GM18519 (cell line): ENCODE measurements around the gene TCF7L1.
"Not testable (repeated sequence)": the region's sequence is repeated elsewhere in the genome, so short reads cannot be mapped to it uniquely, and the experiment has no call there.

Experiments
- ATAC-seq: cut with Tn5 transposase; IDR thresholded peaks from one replicate; pipeline ENCODE4 v1.9.1; 2021; ENCODE audit warnings: mild to moderate bottlenecking, moderate library complexity; ENCODE audit not compliant: unreplicated experiment, low FRiP score

Gene TCF7L1

DNA sequence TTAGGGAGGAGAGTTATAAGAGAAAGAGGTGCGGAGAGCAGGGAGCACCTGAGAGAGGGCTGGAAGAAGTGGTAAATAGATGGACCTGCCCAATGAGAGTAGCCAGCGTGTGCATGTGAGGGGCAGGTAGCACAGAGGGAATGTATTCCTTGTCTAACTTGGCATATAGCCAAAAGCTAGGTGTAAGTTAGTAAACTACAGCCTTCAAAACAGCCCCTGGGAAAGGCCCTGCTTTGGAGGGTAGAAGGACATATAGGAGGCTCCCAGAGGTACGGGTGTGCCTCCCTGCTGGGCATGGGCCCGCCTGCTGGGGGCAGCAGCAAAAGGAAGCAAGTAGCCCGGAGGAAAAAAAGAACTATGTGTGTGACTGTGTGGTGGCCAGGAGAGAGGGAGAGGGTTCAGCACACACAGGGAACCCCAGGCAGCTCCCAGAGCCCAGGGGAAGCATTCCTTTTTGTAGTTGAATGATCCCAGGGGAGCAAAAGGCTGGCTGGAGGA lies 48.0 kb downstream of the TCF7L1 start:
- ATAC-seq: no peak

DNA sequence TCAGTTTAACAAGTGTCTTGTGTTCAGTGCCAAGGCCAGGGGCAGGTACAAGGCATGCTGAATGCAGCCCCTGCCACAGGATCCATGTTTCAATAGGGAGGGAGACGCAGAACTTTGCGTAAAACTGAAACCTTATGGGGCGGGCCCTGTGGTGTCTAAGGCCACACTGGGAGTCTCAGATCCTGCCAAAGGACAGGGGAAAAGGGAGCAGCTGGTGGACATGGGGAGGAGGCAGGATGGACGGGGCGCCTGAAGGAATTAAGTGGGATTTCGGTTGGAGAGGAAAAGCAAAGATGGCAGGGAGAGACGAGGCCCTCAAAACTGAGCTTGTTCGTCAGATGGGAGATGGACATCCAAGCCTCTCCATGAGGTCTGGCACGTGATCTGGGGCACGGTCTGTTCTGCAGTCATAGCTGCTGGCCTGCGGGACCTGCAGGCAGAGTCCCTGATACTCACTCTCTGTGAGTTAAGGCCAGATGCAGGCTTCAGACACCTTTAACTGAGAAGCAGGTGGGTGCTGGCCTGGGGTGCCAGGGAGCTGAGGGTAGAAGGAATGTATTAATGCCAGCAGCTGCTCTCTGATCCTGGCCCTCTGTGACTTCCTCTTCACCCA lies 48.8 kb downstream of the TCF7L1 start:
- no peak for ATAC-seq

DNA sequence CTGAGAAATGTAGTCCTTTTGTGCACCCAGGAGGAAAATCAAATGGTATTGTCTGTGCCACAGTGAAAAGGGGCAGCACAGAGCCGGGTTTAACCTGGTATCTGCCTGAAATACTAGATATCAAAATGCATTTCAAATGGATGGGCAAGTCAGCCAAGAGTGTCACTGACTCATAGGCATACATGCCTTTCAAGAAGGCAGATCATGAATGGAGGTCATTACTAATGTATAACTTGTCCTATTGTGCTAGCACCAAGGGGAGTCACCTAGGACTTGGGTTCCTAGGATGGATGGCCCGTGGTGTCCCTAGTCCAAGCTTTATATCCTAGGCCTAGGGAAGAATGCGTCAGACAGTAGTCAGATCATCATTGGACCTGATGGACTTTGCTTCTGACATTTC lies 49.9 kb downstream of the TCF7L1 start:
- ATAC-seq: no peak

DNA sequence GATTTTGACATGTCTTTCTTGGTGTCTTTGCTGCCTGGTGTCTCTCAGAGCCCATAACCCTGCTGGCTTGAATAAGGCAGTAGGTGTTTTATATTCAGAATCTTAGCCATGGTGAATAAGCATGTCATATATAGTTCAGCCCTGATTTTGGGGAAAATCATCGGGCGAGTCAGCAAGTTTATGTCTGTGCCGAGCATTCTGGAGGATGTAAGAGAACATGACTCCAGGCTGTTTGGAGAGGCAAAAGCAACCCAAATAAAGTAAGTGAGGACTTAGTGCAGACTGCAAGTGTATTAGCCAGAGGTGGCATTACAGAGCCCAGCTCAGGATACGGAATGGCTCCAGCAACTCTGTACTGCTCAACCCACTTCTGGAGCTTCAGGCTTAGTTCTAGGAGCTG lies 50.3 kb downstream of the TCF7L1 start:
- ATAC-seq: no peak

DNA sequence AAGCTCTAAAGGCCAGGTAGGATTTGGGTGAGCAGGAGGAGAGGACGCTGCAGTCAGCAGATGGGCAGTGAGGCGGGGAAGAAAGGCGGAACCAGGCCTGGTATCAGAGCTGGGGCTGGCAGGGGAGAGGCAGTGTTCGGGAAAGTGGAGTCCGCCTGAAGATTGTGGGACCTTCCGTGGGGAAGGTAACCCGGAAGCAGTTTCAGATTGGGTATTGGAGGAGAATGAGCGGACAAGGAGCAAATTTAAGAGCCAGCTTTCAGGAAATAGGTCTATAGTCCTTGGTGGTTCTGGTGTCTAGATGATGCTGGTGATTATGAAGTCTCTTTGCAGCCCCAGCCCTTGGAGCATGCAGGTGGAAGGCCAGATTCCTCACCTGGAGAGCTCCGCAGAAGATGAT lies 51.0 kb downstream of the TCF7L1 start:
- ATAC-seq: no peak

DNA sequence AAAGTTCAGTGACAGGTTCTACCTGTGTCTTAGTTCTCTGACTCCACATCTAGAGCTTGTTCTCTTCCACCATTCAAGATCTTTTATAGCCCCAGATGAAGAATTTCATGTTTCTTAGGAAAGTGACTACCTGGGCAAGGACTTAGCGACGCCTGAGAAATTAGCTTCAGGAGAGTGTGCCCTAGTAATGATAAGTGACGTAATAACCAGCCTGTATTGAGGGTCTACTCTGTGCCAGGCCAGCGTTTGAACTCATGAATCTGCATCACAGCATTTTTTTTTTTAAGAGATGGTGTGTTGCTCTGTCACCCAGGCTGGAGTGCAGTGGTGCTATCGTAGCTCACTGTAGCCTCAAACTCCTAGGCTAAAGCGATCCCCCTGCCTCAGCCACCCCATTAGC lies 51.8 kb downstream of the TCF7L1 start:
- no peak for ATAC-seq

DNA sequence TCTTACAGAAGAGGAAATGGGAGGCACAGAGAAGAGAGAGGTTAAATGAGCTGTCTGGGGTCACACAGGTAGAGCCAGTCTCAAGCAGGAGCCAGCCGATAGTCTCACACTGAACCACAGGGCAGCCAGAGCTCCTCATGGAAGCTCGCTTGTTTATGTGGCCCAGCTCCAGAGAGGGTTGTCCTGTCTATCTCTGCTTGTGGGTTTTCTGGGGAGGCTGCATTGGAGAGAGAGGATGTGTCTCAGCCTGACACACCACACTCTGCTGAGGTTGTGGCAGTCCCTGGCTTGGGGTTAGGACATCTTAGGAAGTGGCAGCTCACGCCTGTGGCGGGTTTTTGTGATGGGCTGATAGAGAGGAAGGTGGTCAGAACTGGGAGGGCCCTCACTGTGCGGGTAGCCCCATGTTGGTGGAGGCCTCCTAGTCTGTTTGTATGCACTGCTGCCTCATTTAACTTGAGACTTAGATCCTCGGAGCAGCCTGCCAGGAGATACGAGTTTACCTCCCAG lies 52.3 kb downstream of the TCF7L1 start:
- ATAC-seq: no peak

DNA sequence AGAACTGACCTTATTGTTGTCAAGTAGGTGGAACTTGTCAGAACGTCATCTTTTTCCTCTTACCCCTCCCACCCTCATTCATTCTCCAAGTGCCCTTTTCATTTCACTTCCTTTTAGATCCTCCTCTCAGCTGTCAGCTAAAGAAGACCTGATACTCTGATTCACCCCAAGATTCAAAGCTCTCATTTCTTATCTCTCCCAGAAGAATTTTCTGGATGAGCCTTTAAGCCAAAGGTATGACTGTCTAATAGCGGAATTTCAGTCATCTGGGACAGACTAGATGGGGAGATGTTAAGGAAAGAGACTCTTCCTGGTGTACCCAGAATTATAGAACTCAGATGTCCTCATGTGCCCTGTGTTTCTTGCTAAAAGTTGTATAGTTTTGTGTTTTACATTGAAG lies 53.9 kb downstream of the TCF7L1 start:
- ATAC-seq: no peak

DNA sequence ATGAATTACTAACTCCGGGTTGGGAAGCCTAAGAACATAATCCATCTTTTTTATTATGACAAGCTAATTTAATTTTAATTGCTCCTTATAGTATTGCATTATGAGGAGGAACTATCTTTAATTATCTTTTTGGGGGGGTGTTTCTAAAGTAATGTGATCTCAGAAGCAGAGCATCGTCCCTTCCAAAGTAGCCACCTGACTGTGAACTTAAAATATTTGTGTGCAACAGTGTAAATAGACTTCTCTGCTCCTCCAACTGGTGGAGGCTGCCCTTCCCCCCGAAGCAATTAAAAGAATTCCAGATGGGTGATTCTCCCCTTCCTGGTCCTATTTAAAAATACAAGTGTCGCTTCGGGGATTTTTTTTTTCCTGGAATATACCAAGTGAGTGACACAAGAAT lies 55.7 kb downstream of the TCF7L1 start:
- no peak for ATAC-seq

DNA sequence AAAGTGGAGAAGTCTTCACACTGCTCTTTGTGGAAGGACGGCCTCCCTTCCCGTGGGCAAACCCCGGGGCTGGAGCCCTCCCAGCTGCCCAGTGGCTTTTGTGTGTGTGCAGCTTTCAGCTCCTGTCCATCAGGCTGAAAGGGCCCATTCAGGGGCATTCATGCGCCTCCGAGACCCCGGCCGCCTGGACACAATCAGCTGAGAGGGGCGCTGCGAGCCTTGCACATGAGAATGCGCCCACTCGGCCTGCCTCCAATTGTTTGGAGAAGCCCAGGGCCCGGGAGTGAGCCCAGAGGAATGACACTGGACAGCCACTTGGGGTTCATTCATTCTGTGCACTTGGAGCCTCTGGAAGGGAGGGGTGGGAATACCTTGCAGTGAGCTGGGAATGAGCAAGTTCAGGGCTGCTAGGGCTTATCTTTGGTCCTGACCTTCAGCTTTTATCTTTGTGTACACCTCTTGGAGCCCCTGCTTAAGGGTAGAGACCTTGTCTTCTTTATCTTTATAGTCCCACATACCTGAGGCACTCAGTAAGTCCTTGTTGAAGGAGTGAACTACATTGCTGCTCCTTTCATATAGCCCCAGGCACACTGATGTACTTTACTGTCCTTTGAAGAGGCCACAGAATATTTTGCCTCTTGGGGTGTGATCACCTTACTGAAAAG lies 56.5 kb downstream of the TCF7L1 start:
- ATAC-seq: no peak

DNA sequence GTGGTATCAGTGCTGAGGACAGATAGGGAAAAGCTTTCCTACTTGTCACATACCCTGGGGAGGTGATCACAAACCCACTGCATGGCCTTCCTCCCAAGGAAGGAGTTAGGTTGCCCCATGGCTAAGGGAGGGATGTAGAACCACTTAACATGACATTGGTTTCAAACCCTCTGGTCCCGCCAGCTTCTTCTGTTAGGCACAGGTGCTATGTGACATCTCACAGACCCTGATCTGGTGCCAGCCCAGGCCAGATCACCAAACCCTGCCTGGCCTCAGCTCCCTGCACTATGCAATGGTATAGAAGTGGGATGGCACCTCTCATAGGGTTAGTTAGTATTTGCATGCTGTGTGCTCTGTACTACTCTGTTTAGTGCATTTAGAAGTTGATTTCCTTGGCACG lies 58.0 kb downstream of the TCF7L1 start:
- no peak for ATAC-seq

DNA sequence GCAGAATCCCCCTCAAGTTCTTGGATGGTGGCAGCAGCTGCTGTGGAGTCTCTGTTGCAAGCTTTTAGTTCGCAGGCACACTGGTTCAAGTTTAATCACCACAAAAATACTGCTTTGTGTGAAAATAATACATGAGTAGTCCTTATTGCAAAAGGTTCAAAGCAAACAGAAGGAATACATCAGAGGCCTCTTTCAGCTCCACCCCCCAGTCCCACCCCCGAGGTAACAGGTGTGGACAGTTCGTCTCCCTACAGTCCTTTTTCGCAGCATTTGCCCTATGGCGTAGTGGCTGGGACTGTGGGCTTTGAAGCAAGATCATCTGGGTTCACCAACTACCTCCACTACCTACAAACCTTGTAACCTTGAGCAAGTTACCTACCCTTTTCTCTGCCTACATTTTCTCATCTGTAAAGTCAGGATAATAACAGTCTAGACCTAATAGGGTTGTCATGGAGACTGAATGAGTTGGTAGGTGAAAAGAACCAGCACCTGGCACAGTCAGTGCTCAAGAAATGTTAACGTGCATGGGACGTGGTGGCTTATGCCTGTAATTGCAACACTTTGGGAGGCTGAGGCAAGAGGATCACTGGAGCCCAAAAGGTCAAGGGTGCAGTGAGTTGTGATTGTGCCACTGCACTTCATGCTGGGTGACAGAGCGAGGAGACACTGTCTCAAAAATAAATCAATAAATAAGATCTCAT lies 61.7 kb downstream of the TCF7L1 start:
- ATAC-seq: no peak

DNA sequence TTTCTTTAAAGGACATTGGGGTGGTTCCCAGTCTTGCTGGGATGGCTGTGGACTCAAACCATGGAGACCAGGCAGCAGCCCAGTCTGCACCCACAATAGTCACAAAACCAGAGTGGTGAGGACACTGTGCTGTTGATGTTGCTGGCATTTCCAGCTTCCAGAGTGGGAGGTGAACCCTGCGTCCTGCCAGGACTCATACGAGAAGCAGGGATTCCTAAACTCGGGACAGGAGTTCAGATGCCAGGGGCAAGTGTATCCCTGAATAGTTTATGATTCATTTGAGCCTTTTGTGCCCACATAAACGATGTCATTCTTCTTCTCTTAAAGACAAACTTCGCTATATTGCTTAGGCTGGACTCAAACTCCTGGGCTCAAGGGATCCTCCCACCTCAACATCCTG lies 62.8 kb downstream of the TCF7L1 start:
- no peak for ATAC-seq

DNA sequence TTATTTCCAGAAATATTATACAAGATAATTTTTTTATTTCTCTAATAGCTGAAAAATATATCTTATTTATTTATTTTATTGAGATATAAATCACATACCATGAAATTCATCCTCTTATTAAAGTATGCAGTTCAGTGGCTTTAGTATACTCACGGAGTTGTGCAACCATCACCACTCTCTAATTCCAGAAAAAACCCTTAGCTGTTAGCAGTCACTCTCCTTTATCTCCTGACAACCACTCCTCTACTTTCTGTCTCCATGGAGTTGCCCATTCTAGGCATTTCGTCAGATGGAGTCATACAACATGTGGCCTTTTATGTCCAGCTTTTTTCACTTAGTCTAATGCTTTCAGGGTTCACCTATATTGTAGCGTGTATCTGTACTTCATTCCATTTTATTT lies 66.5 kb downstream of the TCF7L1 start:
- no peak for ATAC-seq

DNA sequence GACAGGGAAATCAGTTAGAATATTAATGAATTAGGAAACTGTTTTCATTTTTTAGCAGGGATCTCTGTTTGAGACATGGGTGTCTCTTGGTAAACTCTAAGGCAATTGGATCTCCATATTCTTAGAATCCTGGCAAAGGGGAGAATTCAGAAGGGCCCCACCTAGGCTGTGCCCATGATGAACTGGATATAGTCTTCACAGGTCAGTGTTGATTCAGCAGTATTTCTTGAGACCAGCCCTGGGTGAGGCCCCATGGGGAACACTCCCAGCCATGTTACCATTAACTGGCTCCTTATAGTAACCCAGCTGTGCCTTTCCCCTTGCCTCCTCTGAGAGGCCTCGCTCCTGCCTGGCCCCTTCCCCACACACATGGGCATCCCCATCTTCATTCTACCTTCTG lies 76.7 kb downstream of the TCF7L1 start:
- ATAC-seq: no peak

DNA sequence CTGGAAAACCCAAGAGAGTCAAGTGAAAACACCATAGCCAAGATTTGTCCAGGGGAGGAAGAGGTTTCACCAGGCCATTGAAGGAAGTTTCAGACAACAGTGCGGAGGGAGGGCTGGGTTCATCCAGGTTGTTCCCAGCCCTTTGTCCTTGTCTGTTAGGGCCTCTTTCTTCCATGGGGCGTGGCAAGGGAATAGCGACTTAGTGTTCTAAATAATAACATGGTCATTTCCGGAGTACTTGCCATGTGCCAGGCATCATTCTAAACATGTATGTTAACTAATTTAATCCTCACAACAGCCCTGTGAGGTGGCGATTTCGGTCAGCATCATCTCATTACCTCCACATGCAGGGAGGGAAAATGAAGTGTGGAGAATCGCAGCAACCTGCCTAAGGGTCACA lies 77.3 kb downstream of the TCF7L1 start:
- ATAC-seq: no peak

DNA sequence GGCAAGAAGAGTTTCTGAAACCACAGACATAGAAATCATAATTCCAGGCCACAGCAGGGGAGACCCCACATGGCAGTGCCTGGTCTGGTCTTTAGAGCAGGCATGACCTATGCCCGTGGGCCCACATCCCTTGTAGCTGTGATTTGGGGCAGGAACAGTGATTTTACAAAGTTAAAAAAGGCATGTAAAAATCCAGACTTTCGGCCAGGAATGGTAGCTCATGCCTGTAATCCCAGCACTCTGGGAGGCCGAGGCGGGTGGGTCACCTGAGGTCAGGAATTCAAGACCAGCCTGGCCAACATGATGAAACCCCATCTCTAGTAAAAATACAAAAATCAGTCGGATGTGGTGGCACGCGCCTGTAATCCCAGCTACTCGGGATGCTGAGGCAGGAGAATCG lies 78.4 kb downstream of the TCF7L1 start:
- not testable (repeated sequence) for ATAC-seq

DNA sequence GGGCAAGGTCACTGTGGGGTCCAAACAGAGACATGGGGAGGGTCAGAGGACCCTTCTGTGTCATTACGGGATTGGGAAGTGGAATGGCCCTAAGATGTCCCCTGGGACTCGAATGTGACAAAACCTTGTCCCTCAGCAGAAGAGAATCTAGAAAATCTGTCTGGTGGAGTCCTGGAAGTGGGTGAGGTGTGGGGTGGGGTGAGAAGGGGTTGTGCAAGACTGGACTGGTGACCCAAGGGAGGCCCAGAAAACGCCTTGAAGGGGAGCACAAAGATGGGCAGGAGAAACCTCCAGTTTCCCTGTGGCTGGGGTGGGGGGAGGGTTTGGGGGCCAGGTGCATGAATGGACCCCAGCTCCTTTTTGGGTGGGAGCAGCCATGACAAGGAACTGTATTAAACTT lies 79.6 kb downstream of the TCF7L1 start:
- no peak for ATAC-seq

DNA sequence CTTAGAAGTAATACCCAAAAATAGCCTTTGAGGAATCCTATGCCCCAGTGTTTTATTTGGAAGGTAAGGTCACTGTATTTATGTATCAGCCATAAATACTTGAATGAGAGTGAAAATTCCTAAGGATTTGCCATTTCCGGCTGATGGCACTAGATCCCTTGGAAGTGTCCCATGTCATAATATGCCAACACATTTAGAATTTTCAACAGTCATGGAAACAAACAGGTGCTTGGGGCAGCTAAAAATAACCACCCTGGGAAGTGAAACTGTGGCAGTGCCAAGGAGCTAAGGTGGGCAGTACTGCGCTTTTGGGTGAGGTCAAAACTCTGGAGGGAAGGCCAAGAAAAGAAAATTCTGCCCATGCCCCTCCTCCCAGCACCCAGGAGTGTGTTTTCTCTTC lies 80.2 kb downstream of the TCF7L1 start:
- ATAC-seq: no peak

DNA sequence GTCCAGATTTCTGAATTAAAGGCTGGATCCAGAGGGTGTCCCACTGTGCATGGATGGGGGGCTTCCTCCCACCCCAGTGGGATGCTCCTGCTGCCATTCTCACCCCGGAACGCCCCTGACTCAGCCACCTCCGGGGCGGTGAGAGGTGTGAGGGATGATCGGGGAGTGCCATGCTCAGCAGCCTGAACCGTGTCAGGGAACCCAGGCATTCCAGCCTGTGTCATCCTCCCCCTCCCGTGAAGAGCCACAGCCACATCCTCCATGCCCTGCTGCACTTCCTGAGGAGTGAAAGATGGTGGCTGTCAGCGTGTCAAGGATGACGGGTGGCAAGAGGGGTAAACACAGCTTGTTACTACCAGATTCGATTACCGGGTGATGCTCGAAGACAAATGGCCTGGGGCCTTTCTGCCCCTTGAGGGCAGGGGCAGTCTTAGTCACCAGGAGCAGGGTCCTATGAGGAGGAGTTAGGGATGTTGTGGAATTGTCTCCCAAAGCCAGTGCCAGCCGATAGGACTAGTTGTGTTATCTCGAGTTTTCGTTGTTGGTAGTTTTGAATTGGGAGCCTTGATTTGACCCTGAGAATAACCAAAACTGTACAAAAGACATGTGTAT lies 80.8 kb downstream of the TCF7L1 start:
- ATAC-seq: no peak

DNA sequence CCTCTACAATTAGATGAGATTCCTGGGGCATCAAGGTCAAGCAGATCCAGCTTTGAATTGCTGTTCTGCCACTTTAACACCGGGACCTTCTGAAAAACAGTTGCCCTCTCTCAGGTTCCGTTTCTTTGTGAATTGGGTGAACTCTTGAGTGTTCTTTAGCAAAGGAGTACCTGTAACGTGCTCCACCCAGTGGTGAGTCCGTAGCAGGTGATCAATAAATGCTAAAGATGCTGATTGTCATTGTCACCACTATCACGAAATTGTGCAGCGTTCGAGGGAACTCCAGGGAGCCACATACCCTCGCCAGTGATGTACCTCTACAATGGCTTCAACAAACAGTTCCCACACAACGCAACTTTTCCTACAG lies 81.9 kb downstream of the TCF7L1 start:
- no peak for ATAC-seq
